Esophagus squamous epithelium (tissue), 5 donors: ENCODE results near the gene VASH2. TPM values are rescaled to one million over a fixed set of nuclear protein-coding genes. Genes with fewer than 3 reads are reported as not detected.

Experiments used
- DNase-seq: peaks from one replicate; lab custom pipeline; 2025; lab: John Stamatoyannopoulos, UW
- H3K27ac ChIP-seq, 4 donors: fragments of 200-600 bp; sonication (generic); one replicate each; pipeline ENCODE4 v1.5.1; 2016 to 2019; ENCODE audit warnings: mild to moderate bottlenecking in 1 of 4
- H3K27me3 ChIP-seq, 4 donors: fragments of 200-600 bp; sonication (generic); 1 replicate in 3 of 4; 2 replicates in 1 of 4; pipeline versions ENCODE4 v1.5.1 to v1.6.0; 2017 to 2021; ENCODE audit warnings: antibody characterized with exemption in 1 of 4
- H3K36me3 ChIP-seq, 3 donors: fragments of 200-600 bp; sonication (generic); one replicate each; pipeline ENCODE4 v1.5.1; 2016 to 2019
- H3K4me1 ChIP-seq, 3 donors: fragments of 200-600 bp; sonication (generic); one replicate each; pipeline ENCODE4 v1.5.1; 2017 to 2019
- H3K4me3 ChIP-seq, 4 donors: fragments of 200-600 bp; sonication (generic); 1 replicate in 3 of 4; 2 replicates in 1 of 4; pipeline ENCODE4 v1.5.1; 2016 to 2019; ENCODE audit warnings: mild to moderate bottlenecking in 2 of 4, moderate library complexity in 1 of 4
- H3K9me3 ChIP-seq, 3 donors: fragments of 200-600 bp; sonication (generic); one replicate each; pipeline ENCODE4 v1.5.1; 2016 to 2019
- CTCF ChIP-seq, 6 experiments: fragments of 450-650 bp in 4 of 6; fragments of 200-600 bp in 2 of 6; sonication (generic) in 2 of 6; IDR thresholded peaks; one replicate each; pipeline ENCODE4 v1.5.1; 2016 to 2019; ENCODE audit warnings: antibody characterized with exemption in 6 of 6, mild to moderate bottlenecking in 4 of 6, moderate library complexity in 4 of 6
- POLR2A ChIP-seq, 4 donors: fragments of 450-650 bp; IDR thresholded peaks; one replicate each; pipeline ENCODE4 v1.6.1; 2017; ENCODE audit warnings: antibody characterized with exemption in 4 of 4, mild to moderate bottlenecking in 4 of 4, moderate library complexity in 3 of 4
- WGBS, 2 donors: methylation state at CpG; one replicate each; pipeline ENCODE4 v1.1.5; 2018; 5-methylcytosine and 5-hydroxymethylcytosine counted together
- intact Hi-C: fragments of 100-400 bp; cut with DNase I; formaldehyde crosslinking; loops from one replicate; pipeline ENCODE4 v1.15.0; 2022
- total RNA-seq, 4 donors: library from RNA; depleted of rRNA; stranded (reverse); fragments of >200 nt; gene quantifications; one replicate each; pipeline ENCODE4 v1.1.0, GENCODE V29; 2016
- donor health status: DM: yes; HTN: yes; CAD: no.

The VASH2 gene
- total RNA-seq, 4 donors from 2014 or later: 0.27 to 3.4 (median 2.4) TPM

GRCh38 chr1:212979340-212980122, 29.2 kb downstream of the VASH2 start:
- Histone ChIP-seq H3K27me3 (no peaks in the 10 kb centered on the region), H3K27ac (peak overlapping the region in 3 of 4 donors; percentile 63 to 67 (median 64)), H3K36me3 (no peaks in the 10 kb centered on the region), H3K4me3 (no peak overlapping the region), H3K9me3 (no peaks in the 10 kb centered on the region), H3K4me1 (peaks cover 3 to 31% (median 21%) of the 10 kb centered on the region in 3 donors)
- no peak for TF ChIP-seq POLR2A (IDR thresholded peaks at IDR 0.05)
- no peak for TF ChIP-seq CTCF (IDR thresholded peaks at IDR 0.05)
- intact Hi-C loops: no loop called here
- 62 to 86% methylated on average over 11 to 12 of the region's 14 CpGs for WGBS, 2 donors
- no peak for DNase-seq

- DNase-seq: no peak
- peak overlapping the region in 3 of 4 donors; percentile 63 to 67 (median 64) for H3K27ac ChIP-seq
- 78 to 81% methylated on average over 5 to 6 of the region's 7 CpGs for WGBS, 2 donors
- H3K36me3 ChIP-seq: no peaks in the 10 kb centered on the region
- intact Hi-C loops: no loop called here
- no peak for TF ChIP-seq POLR2A (IDR thresholded peaks at IDR 0.05)
- TF ChIP-seq CTCF (IDR thresholded peaks at IDR 0.05): no peak
- H3K9me3 ChIP-seq: no peaks in the 10 kb centered on the region
- H3K4me3 ChIP-seq: no peak overlapping the region
- H3K4me1 ChIP-seq: peaks cover 3 to 31% (median 21%) of the 10 kb centered on the region in 3 donors
- H3K27me3 ChIP-seq: no peaks in the 10 kb centered on the region
These were observed 29.9 kb downstream of the VASH2 start for GRCh38 chr1:212980123-212980785.

- 18 to 37% methylated on average over 5 to 6 of the region's 11 CpGs for WGBS, 2 donors
- TF ChIP-seq POLR2A (IDR thresholded peaks at IDR 0.05) (no peak), CTCF (IDR thresholded peaks at IDR 0.05) (no peak)
- DNase-seq: no peak
- no peaks in the 10 kb centered on the region for H3K9me3 ChIP-seq
- H3K27ac ChIP-seq: peak overlapping the region in 3 of 4 donors; percentile 63 to 67 (median 64)
- H3K4me3 ChIP-seq: no peak overlapping the region
- H3K36me3 ChIP-seq: no peaks in the 10 kb centered on the region
- intact Hi-C loops: no loop called here
- peaks cover 3 to 31% (median 21%) of the 10 kb centered on the region in 3 donors for H3K4me1 ChIP-seq
- H3K27me3 ChIP-seq: no peaks in the 10 kb centered on the region
These were observed 30.7 kb downstream of the VASH2 start for GRCh38 chr1:212981025-212981495.

- intact Hi-C loops: no loop called here
- 35 to 48% methylated on average over 12 to 13 of the region's 13 CpGs for WGBS, 2 donors
- no peaks in the 10 kb centered on the region for H3K36me3 ChIP-seq
- H3K27ac ChIP-seq: peak overlapping the region in 3 of 4 donors; percentile 63 to 67 (median 64)
- H3K4me3 ChIP-seq: no peak overlapping the region
- no peaks in the 10 kb centered on the region for H3K9me3 ChIP-seq
- TF ChIP-seq CTCF (IDR thresholded peaks at IDR 0.05): no peak
- no peaks in the 10 kb centered on the region for H3K27me3 ChIP-seq
- DNase-seq: no peak
- peaks cover 3 to 31% (median 21%) of the 10 kb centered on the region in 3 donors for H3K4me1 ChIP-seq
These were observed 31.4 kb downstream of the VASH2 start for GRCh38 chr1:212981571-212982328.
